Osteocyte (in vitro differentiated cells): Measurements from ENCODE around the gene IFNL2. TPM values are rescaled to one million over a fixed set of nuclear protein-coding genes. Genes with fewer than 3 reads are reported as not detected.

Experiments
- DNase-seq: peaks from one replicate; pipeline ENCODE4 v3.0.0; 2021; ENCODE audit warnings: mixed read lengths; ENCODE audit not compliant: unreplicated experiment; ENCODE audit errors: extremely low spot score
- H3K27ac Mint-ChIP-seq: one replicate; pipeline ENCODE4 v1.8.0; 2021; ENCODE audit warnings: mild to moderate bottlenecking, mixed read lengths; ENCODE audit not compliant: unreplicated experiment
- H3K27me3 Mint-ChIP-seq: one replicate; pipeline ENCODE4 v1.8.0; 2021; ENCODE audit warnings: mixed read lengths; ENCODE audit not compliant: unreplicated experiment
- H3K36me3 Mint-ChIP-seq: one replicate; pipeline ENCODE4 v1.8.0; 2021; ENCODE audit warnings: mixed read lengths; ENCODE audit not compliant: unreplicated experiment
- H3K4me1 Mint-ChIP-seq: one replicate; pipeline ENCODE4 v1.8.0; 2021; ENCODE audit warnings: mixed read lengths; ENCODE audit not compliant: unreplicated experiment
- H3K4me3 Mint-ChIP-seq: one replicate; pipeline ENCODE4 v1.8.0; 2021; ENCODE audit warnings: mild to moderate bottlenecking, moderate library complexity, mixed read lengths; ENCODE audit not compliant: unreplicated experiment
- H3K9me3 Mint-ChIP-seq: one replicate; pipeline ENCODE4 v1.8.0; 2021; ENCODE audit warnings: mixed read lengths; ENCODE audit not compliant: unreplicated experiment
- total RNA-seq: library from RNA; stranded (reverse); gene quantifications from 2 replicates; pipeline ENCODE4 v1.2.1, GENCODE V29; 2021
- TF ChIP-seq, protein P1 (sequence below): fragments of 200-600 bp; sonication (generic); IDR thresholded peaks from 2 replicates; pipeline ENCODE4 v1.5.0; 2021; ENCODE audit warnings: antibody characterized with exemption, mild to moderate bottlenecking, moderate library complexity

Gene IFNL2
- total RNA-seq, 1 donor from 2014 or later = not detected

GRCh38 chr19:39303373-39304184, 35.4 kb downstream of the IFNL2 start:
- Mint-ChIP-seq H3K36me3 (peaks cover 2% of the 10 kb centered on the region), H3K4me3 (no peak overlapping the region), H3K4me1 (peaks cover 4% of the 10 kb centered on the region), H3K27me3 (peaks cover 59% of the 10 kb centered on the region), H3K27ac (no peak overlapping the region), H3K9me3 (no peaks in the 10 kb centered on the region)
- TF ChIP-seq, protein P1, sequence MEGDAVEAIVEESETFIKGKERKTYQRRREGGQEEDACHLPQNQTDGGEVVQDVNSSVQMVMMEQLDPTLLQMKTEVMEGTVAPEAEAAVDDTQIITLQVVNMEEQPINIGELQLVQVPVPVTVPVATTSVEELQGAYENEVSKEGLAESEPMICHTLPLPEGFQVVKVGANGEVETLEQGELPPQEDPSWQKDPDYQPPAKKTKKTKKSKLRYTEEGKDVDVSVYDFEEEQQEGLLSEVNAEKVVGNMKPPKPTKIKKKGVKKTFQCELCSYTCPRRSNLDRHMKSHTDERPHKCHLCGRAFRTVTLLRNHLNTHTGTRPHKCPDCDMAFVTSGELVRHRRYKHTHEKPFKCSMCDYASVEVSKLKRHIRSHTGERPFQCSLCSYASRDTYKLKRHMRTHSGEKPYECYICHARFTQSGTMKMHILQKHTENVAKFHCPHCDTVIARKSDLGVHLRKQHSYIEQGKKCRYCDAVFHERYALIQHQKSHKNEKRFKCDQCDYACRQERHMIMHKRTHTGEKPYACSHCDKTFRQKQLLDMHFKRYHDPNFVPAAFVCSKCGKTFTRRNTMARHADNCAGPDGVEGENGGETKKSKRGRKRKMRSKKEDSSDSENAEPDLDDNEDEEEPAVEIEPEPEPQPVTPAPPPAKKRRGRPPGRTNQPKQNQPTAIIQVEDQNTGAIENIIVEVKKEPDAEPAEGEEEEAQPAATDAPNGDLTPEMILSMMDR = no peak
- DNase-seq = no peak

- TF ChIP-seq, protein P1 = no peak
- H3K27me3 Mint-ChIP-seq = peaks cover 64% of the 10 kb centered on the region
- peaks cover 2% of the 10 kb centered on the region for H3K36me3 Mint-ChIP-seq
Observed at GRCh38 chr19:39304185-39304513, 36.0 kb downstream of the IFNL2 start.

GRCh38 chr19:39304701-39305571, 36.7 kb downstream of the IFNL2 start:
- H3K4me1 Mint-ChIP-seq = peaks cover 4% of the 10 kb centered on the region

More at GRCh38 chr19:39304185-39304513, 36.0 kb downstream of the IFNL2 start:
- Mint-ChIP-seq H3K9me3 (no peaks in the 10 kb centered on the region), H3K4me1 (peaks cover 4% of the 10 kb centered on the region), H3K27ac (no peak overlapping the region), H3K4me3 (no peak overlapping the region)
- DNase-seq = no peak

DNA sequence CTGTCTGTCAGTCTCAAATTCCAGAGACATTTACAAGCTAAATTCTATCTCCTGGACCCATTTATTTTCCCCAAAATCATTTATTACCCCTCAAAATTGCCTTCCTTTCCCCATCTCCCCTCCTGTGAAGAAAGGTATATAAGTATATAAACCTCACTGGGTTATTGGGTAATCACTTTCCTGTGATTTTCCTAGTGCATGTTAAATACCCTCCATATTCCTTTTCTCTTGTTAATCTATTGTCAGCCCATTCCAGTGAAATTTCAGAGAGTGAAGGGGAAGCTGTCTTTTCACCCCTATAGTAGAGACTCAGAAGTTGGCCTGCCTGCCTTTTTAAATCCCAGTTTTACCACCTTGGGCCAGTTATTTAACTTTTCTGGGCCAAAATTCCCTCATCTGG, 37.9 kb downstream of the IFNL2 start:
- TF ChIP-seq, protein P1 = no peak
- no peak for DNase-seq
- Mint-ChIP-seq H3K4me1 (peaks cover 4% of the 10 kb centered on the region), H3K36me3 (peaks cover 2% of the 10 kb centered on the region), H3K4me3 (no peak overlapping the region), H3K27ac (no peak overlapping the region), H3K27me3 (peaks cover 64% of the 10 kb centered on the region), H3K9me3 (no peaks in the 10 kb centered on the region)

More at GRCh38 chr19:39304701-39305571, 36.7 kb downstream of the IFNL2 start:
- TF ChIP-seq, protein P1 = no peak
- H3K27me3 Mint-ChIP-seq = peaks cover 69% of the 10 kb centered on the region
- no peak overlapping the region for H3K27ac Mint-ChIP-seq
- H3K36me3 Mint-ChIP-seq = peaks cover 2% of the 10 kb centered on the region
- no peak overlapping the region for H3K4me3 Mint-ChIP-seq
- no peak for DNase-seq
- no peaks in the 10 kb centered on the region for H3K9me3 Mint-ChIP-seq
